Pulmonary artery endothelial cell (primary cell): ENCODE results near the gene KRTAP22-2. TPM values are rescaled to one million over a fixed set of nuclear protein-coding genes. Genes with fewer than 3 reads are reported as not detected.

ENCODE experiments used
- DNase-seq: peaks from one replicate; pipeline ENCODE4 v3.0.0-alpha.2; 2011; ENCODE audit warnings: low read depth, low spot score
- total RNA-seq: library from RNA; depleted of rRNA; stranded (reverse); fragments of >200 nt; gene quantifications from 2 replicates; pipeline ENCODE4 v1.2.3, GENCODE V29; 2014

The KRTAP22-2 gene
- total RNA-seq, 1 donor from 2014 or later = not detected

GRCh38 chr21:30563072-30563471 lies 27.1 kb downstream of the KRTAP22-2 start:
- DNase-seq = no peak

GRCh38 chr21:30561957-30562356 lies 28.2 kb downstream of the KRTAP22-2 start:
- no peak for DNase-seq

- no peak for DNase-seq
Observed at GRCh38 chr21:30561264-30561895, 28.8 kb downstream of the KRTAP22-2 start, which contains the start of gene KRTAP19-7. Gene KRTAP19-7, minus strand, starts transcription at chr21:30561314. Its CDS starts 25 bp downstream, at chr21:30561289.

GRCh38 chr21:30555095-30555494 lies 35.1 kb downstream of the KRTAP22-2 start:
- no peak for DNase-seq

DNA sequence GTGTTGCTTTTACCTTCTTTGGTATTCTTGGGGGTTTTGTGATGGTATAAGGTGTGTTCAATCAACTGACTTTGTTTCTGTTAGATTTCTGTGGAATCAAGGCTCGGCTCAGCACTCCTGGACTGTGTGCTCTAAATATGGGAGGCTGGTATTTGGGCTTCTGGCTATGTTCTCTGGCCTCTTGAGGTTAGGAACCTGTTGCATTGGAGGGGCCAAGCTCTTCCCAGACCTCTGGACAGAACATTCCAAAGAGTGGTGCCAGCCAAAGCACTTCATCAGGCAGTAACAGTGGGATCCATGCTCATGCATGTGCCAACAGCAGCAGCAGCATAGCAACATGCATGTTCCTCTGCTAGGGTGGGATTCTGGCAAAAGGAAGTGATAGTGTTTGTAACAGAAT lies 37.4 kb downstream of the KRTAP22-2 start:
- DNase-seq = no peak

DNA sequence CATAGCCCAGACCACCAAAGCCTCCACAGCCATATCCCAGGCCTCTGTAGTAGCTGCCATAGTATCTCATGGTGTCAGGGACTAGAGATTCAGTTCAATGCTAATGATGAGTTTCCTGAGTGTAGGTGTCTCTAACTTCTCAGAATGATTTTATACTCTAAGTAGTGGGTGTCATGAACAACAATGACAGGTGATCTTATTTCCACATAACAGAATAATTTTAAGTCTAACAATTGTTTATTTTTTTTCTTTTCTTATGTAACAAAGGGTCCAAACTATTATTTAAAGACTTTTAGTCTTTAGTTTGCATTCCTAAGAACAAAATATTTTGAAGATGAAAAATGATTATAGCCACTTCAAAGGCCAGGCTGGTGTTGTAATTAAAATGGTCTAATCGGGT lies 48.4 kb downstream of the KRTAP22-2 start, which contains the start of gene KRTAP19-6:
KRTAP19-6 (minus strand) TSS at position 101 of the 400 bp plus-strand sequence; CDS start at position 70, 31 bp downstream.
- DNase-seq = no peak

Other genes with a start within 250 kb of the KRTAP22-2 start
- gene KRTAP23-1, start 241.8 kb downstream of the KRTAP22-2 start, total RNA-seq = not detected in 2 replicates
- gene KRTAP13-2, start 218.1 kb downstream of the KRTAP22-2 start, total RNA-seq = not detected in 2 replicates
- gene KRTAP13-1, start 194.4 kb downstream of the KRTAP22-2 start, total RNA-seq = not detected in 2 replicates
- not detected in 2 replicates for gene KRTAP13-3, start 164.5 kb downstream of the KRTAP22-2 start, total RNA-seq
- not detected in 2 replicates for gene KRTAP13-4, start 160.2 kb downstream of the KRTAP22-2 start, total RNA-seq
- not detected in 2 replicates for gene KRTAP15-1, start 150.1 kb downstream of the KRTAP22-2 start, total RNA-seq
- not detected in 2 replicates for gene KRTAP19-1, start 110.0 kb downstream of the KRTAP22-2 start, total RNA-seq
- gene KRTAP19-2, start 103.0 kb downstream of the KRTAP22-2 start, total RNA-seq = not detected in 2 replicates
- not detected in 2 replicates for gene KRTAP19-3, start 98.4 kb downstream of the KRTAP22-2 start, total RNA-seq
- not detected in 2 replicates for gene KRTAP19-4, start 93.2 kb downstream of the KRTAP22-2 start, total RNA-seq
- not detected in 2 replicates for gene KRTAP19-5, start 88.3 kb downstream of the KRTAP22-2 start, total RNA-seq
- not detected in 2 replicates for gene KRTAP19-6, start 48.5 kb downstream of the KRTAP22-2 start, total RNA-seq
- gene KRTAP19-7, start 29.1 kb downstream of the KRTAP22-2 start, total RNA-seq = not detected in 2 replicates
- gene KRTAP6-3, start 2.0 kb upstream of the KRTAP22-2 start, total RNA-seq = not detected in 2 replicates
- not detected in 2 replicates for gene KRTAP6-2, start 8.5 kb upstream of the KRTAP22-2 start, total RNA-seq
- not detected in 2 replicates for gene KRTAP22-1, start 10.7 kb upstream of the KRTAP22-2 start, total RNA-seq
- not detected in 2 replicates for gene KRTAP6-1, start 23.5 kb upstream of the KRTAP22-2 start, total RNA-seq
- gene KRTAP20-1, start 26.0 kb upstream of the KRTAP22-2 start, total RNA-seq = not detected in 2 replicates
- not detected in 2 replicates for gene KRTAP20-4, start 30.2 kb upstream of the KRTAP22-2 start, total RNA-seq
- not detected in 2 replicates for gene KRTAP20-2, start 44.8 kb upstream of the KRTAP22-2 start, total RNA-seq
- gene KRTAP20-3, start 52.5 kb upstream of the KRTAP22-2 start, total RNA-seq = not detected in 2 replicates
- gene KRTAP21-3, start 128.4 kb upstream of the KRTAP22-2 start, total RNA-seq = not detected in 2 replicates
- gene KRTAP21-2, start 156.9 kb upstream of the KRTAP22-2 start, total RNA-seq = not detected in 2 replicates
- not detected in 2 replicates for gene KRTAP21-1, start 165.0 kb upstream of the KRTAP22-2 start, total RNA-seq
- not detected in 2 replicates for gene KRTAP8-1, start 222.9 kb upstream of the KRTAP22-2 start, total RNA-seq
- gene KRTAP7-1, start 239.4 kb upstream of the KRTAP22-2 start, total RNA-seq = not detected in 2 replicates